COLO829 (cell line): ENCODE data around the gene CEP350.
"Not testable (repeated sequence)": the region's sequence is repeated elsewhere in the genome, so short reads cannot be mapped to it uniquely, and the experiment has no call there.

Source experiments
- DNase-seq: peaks from one replicate; pipeline ENCODE4 v3.0.0; 2012; ENCODE audit warnings: low spot score

CEP350 gene

GRCh38 chr1:179951383-179952144 is 3.0 kb upstream of the CEP350 start:
- no peak for DNase-seq

- DNase-seq, result no peak
Measured at GRCh38 chr1:179952186-179952585, 2.4 kb upstream of the CEP350 start.

GRCh38 chr1:179953974-179954492 is 577 bp upstream of the CEP350 start:
- DNase-seq, result no peak

GRCh38 chr1:179955287-179955680 is 674 bp downstream of the CEP350 start:
- no peak for DNase-seq

- no peak for DNase-seq
Measured at GRCh38 chr1:179955731-179956130, 1.1 kb downstream of the CEP350 start.

- no peak for DNase-seq
Measured at GRCh38 chr1:179958359-179958758, 3.7 kb downstream of the CEP350 start.

GRCh38 chr1:179962168-179962567 is 7.6 kb downstream of the CEP350 start:
- not testable (repeated sequence) for DNase-seq

GRCh38 chr1:179966551-179966950 is 11.9 kb downstream of the CEP350 start:
- DNase-seq, result no peak

- no peak for DNase-seq
Measured at GRCh38 chr1:179968284-179968993, 13.8 kb downstream of the CEP350 start.

GRCh38 chr1:179968994-179969919 is 14.6 kb downstream of the CEP350 start:
- no peak for DNase-seq

GRCh38 chr1:179969962-179970361 is 15.4 kb downstream of the CEP350 start:
- no peak for DNase-seq

GRCh38 chr1:179971563-179972496 is 17.2 kb downstream of the CEP350 start:
- DNase-seq, result no peak

GRCh38 chr1:179973198-179974110 is 18.8 kb downstream of the CEP350 start:
- no peak for DNase-seq

GRCh38 chr1:179976970-179977651 is 22.5 kb downstream of the CEP350 start:
- no peak for DNase-seq

- DNase-seq, result no peak
Measured at GRCh38 chr1:179978199-179979079, 23.8 kb downstream of the CEP350 start.

GRCh38 chr1:179984101-179984500 is 29.5 kb downstream of the CEP350 start:
- DNase-seq, result no peak

GRCh38 chr1:179984942-179985341 is 30.3 kb downstream of the CEP350 start:
- DNase-seq, result no peak

GRCh38 chr1:179990847-179991246 is 36.2 kb downstream of the CEP350 start:
- DNase-seq, result no peak
